ENCODE data around the gene MRGPRG. TPM values are rescaled to one million over a fixed set of nuclear protein-coding genes. Genes with fewer than 3 reads are reported as not detected.

MRGPRG gene
- total RNA-seq, 3 donors from 2014 or later: not detected

- no peak for ATAC-seq
- TF ChIP-seq, protein P1, sequence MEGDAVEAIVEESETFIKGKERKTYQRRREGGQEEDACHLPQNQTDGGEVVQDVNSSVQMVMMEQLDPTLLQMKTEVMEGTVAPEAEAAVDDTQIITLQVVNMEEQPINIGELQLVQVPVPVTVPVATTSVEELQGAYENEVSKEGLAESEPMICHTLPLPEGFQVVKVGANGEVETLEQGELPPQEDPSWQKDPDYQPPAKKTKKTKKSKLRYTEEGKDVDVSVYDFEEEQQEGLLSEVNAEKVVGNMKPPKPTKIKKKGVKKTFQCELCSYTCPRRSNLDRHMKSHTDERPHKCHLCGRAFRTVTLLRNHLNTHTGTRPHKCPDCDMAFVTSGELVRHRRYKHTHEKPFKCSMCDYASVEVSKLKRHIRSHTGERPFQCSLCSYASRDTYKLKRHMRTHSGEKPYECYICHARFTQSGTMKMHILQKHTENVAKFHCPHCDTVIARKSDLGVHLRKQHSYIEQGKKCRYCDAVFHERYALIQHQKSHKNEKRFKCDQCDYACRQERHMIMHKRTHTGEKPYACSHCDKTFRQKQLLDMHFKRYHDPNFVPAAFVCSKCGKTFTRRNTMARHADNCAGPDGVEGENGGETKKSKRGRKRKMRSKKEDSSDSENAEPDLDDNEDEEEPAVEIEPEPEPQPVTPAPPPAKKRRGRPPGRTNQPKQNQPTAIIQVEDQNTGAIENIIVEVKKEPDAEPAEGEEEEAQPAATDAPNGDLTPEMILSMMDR (IDR thresholded peaks at IDR 0.05): no peak
- intact Hi-C loops (cut with DNase I, micrococcal nuclease): loop anchor here in 1 of 2 donors (10.0 kb wide), 1 partner anchor 75 kb away; no protein-coding TSS in a partner anchor
Measured at GRCh38 chr11:3189886-3190583, 28.6 kb downstream of the MRGPRG start.

DNA sequence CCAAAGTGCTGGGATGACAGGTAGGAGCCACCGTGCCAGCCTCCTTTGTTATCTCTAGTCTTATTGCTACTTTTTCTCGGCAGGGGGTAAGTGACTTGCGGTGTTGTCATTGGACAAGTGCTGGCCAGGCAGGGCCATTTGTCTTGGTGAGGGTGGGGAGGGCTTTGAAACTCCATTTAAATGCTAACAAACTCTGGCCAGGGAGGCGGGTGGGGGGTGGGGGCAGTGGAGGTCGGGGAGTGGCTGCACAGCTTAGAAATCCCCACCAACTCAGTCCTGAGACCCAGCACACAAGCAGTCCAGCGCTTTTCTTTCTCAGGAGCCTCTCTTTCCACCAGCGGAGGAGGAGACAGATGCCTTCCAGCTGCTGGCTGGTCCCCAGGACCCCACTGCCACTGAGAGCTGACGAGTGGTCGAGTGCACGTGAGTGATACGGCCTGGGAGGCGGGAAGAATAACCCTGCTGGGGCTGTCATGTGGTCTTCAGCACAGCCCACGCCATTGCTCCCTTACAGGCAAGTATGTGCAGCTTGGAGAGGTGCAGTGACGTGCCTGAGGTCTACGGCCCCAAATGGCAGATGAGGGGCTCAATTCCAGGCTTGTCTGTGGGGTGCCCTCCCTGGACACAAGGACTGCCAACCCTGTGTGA, 29.3 kb downstream of the MRGPRG start:
- TF ChIP-seq, protein P1 (IDR thresholded peaks at IDR 0.05): no peak
- ATAC-seq (no peak), DNase-seq (no peak)
- Histone ChIP-seq H3K4me3 (no peak overlapping the region), H3K4me1 (ENCODE audit: low read depth) (no peaks in the 10 kb centered on the region), H3K36me3 (ENCODE audit: low read depth) (no peaks in the 10 kb centered on the region), H3K9me3 (no peaks in the 10 kb centered on the region)
- intact Hi-C loops (cut with DNase I, micrococcal nuclease): no loop called here

More at GRCh38 chr11:3189886-3190583, 28.6 kb downstream of the MRGPRG start:
- Histone ChIP-seq H3K36me3 (ENCODE audit: low read depth) (no peaks in the 10 kb centered on the region), H3K9me3 (no peaks in the 10 kb centered on the region), H3K4me1 (ENCODE audit: low read depth) (no peaks in the 10 kb centered on the region), H3K4me3 (no peak overlapping the region)
- DNase-seq: no peak

DNA sequence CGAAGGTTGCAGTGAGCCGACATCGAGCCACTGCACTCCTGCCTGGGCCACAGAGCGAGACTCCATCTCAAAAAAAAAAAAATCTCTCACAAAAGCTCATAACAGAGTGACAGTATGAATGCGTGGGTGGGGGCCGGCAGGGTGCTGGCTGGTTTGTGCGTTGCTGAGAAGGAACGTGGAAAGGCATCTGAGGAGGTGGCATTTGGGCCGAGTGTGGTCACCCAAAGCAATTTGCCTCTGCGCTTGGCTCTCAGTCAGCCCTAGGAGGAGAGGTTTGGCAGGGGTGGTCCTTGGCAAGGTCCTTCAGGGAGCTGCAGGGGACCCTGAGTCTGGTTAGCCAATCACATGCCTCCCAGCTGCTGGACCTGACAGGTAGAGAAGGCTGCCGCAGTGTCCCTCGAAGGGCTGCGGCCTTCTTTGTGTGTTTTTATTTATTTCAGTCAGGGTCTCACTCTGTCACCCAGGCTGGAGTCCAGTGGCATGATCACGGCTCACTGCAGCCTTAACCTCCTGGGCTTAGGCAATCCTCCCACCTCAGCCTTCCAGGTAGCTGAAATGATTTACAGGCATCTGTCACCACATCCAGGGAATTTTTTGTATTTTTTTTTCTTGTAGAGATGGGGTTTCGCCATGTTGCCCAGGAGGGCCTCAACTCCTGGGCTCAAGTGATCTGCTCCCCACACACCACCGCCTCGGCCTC, 30.0 kb downstream of the MRGPRG start:
- DNase-seq (no peak), ATAC-seq (no peak)
- TF ChIP-seq, protein P1 (IDR thresholded peaks at IDR 0.05): no peak

DNA sequence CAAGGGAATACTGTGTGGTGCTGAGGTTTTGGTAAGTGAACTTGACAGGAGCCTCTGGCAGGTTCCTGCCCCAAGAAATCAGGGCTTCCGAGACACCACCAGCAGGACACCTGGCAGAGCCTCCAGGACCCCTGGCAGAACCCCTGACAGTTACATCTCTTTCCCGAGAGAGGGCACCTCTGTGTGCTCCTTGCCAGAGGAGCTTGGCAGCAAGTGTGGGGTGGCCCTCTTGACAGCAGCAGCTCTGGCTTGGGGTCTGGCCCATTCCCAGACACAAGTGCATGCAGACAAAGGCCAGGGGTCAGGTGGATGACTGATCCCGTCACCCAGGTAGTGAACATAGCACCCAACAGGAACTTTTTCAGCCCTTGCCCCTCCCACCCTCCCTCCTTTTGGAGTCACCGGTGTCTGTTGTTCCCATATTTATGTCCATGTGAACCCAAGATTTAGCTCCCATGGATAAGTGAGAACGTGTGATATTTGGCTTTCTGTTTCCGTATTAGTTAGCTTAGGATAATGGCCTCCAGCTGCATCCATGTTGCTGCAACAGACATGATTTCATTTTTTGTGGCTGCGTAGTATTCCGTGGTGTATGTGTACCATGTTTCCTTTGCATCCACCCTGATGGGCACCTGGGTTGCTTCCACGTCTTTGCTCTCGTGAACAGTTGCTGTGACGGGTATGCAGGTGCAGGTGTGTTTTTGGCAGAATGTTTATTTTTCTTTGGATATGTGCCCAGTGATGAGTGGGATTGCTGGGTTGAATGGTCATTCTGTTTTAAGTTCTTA, 32.3 kb downstream of the MRGPRG start:
- H3K4me1 ChIP-seq (ENCODE audit: low read depth): no peaks in the 10 kb centered on the region
- ATAC-seq (no peak), DNase-seq (no peak)
- H3K4me3 ChIP-seq: no peak overlapping the region
- intact Hi-C loops (cut with DNase I, micrococcal nuclease): no loop called here
- H3K36me3 ChIP-seq (ENCODE audit: low read depth): no peaks in the 10 kb centered on the region
- TF ChIP-seq, protein P1 (IDR thresholded peaks at IDR 0.05): no peak
- no peaks in the 10 kb centered on the region for H3K9me3 ChIP-seq

More for the DNA sequence above, 30.0 kb downstream of the MRGPRG start:
- Histone ChIP-seq H3K4me1 (ENCODE audit: low read depth) (no peaks in the 10 kb centered on the region), H3K9me3 (no peaks in the 10 kb centered on the region), H3K36me3 (ENCODE audit: low read depth) (no peaks in the 10 kb centered on the region), H3K4me3 (no peak overlapping the region)
- intact Hi-C loops (cut with DNase I, micrococcal nuclease): no loop called here

DNA sequence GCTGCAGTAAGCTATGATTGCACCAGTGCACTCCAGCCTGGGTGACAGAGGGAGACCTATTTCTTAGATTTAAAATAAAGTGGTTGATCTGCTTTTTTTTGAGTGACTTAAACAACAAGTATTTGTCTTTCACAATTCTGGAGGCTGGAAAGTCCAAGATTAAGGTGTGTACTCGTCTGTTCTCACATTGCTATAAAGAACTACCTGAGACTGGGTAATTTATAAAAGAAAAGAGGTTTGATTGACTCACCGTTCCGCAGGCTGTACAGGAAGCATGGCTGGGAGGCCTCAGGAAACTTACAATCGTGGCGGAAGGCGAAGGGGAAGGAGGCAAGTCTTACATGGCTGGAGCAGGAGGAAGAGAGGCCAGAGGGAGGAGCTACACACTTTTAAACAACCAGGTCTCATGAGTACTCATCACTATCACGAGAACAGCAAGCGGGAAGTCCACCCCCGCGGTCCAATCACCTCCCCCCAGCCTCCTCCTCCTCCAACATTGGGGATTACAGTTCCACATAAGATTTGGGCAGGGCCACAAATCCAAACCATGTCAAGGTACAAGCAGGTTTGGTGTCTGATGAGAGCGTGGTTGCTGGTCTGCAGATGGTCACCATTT, 33.8 kb downstream of the MRGPRG start:
- Histone ChIP-seq H3K9me3 (no peaks in the 10 kb centered on the region), H3K4me3 (no peak overlapping the region), H3K36me3 (ENCODE audit: low read depth) (no peaks in the 10 kb centered on the region), H3K4me1 (ENCODE audit: low read depth) (no peaks in the 10 kb centered on the region)
- TF ChIP-seq, protein P1 (IDR thresholded peaks at IDR 0.05): no peak
- intact Hi-C loops (cut with DNase I, micrococcal nuclease): no loop called here
- ATAC-seq (no peak), DNase-seq (no peak)
